DOHH2 (cell line): ENCODE results near the gene CHI3L2.

Experiments used
- CTCF ChIP-seq: fragments of 200-600 bp; sonication (generic); IDR thresholded peaks from one replicate; pipeline ENCODE4 v1.5.1; 2014; ENCODE audit warnings: antibody characterized with exemption, mild to moderate bottlenecking, low read depth, low read length; ENCODE audit not compliant: poor library complexity, severe bottlenecking
- EZH2phosphoT487 ChIP-seq: fragments of 200-600 bp; sonication (generic); IDR thresholded peaks from 2 replicates; pipeline ENCODE4 v1.6.1; 2017; ENCODE audit warnings: borderline replicate concordance, mild to moderate bottlenecking, antibody characterized with exemption, low read length, moderate library complexity, mixed read lengths

GRCh38 chr1:111190931-111191451 is 36.5 kb upstream of the CHI3L2 start:
- TF ChIP-seq CTCF (no peak), EZH2phosphoT487 (no peak)
